HepG2 (cell line): ENCODE data around the gene GOLGA6D. TPM values are rescaled to one million over a fixed set of nuclear protein-coding genes. Genes with fewer than 3 reads are reported as not detected.

Experiments
- ATAC-seq: fragments of 200-7000 bp; cut with Tn5 transposase; 3 replicates; pipeline ENCODE4 v1.9.1; 2020; ENCODE audit warnings: mild to moderate bottlenecking, moderate library complexity
- BruUV-seq: library from RNA; stranded (reverse); fragments of 400-500 nt; replicated peaks from 2 replicates; lab custom pipeline; 2021; lab: Mats Ljungman, UMichigan
- CTCF ChIA-PET: fragments of 300-600 bp; formaldehyde crosslinking; extraction: SDS; loops from one replicate; lab custom pipeline; 2021; ENCODE audit warnings: low total read pairs, inconsistent platforms, low intra/inter-chr PET ratio; lab: Yijun Ruan, JAX
- POLR2A ChIA-PET: fragments of 350-600 bp; sonication (Branson Sonifier 250); formaldehyde crosslinking; loops from one replicate; lab custom pipeline; 2020; ENCODE audit warnings: antibody characterized with exemption, inconsistent platforms; lab: Yijun Ruan, JAX
- DNase-seq: peaks from one replicate; pipeline ENCODE4 v3.0.0-alpha.2; 2015; ENCODE audit warnings: low spot score
- FAIRE-seq: peaks from 3 replicates; lab custom pipeline; 2011; peaks lifted over from hg19 to GRCh38; lab: Jason Lieb, UNC
- H2AFZ ChIP-seq: one replicate; pipeline ENCODE4 v1.6.1; 2011; ENCODE audit warnings: low read length, inconsistent platforms
- H3K27ac ChIP-seq: fragments of 300-600 bp; 3 replicates; pipeline ENCODE4 v1.8.0; 2011; ENCODE audit warnings: mixed run types, mild to moderate bottlenecking, mixed read lengths, low read length, inconsistent platforms; ENCODE audit not compliant: insufficient read depth; ENCODE audit errors: extremely low read length
- H3K27me3 ChIP-seq, 2 experiments: fragments of 200-600 bp in 1 of 2; 2 replicates in 1 of 2; 3 replicates in 1 of 2; pipeline versions ENCODE4 v1.6.0 to v1.8.0; 2011; ENCODE audit warnings: low read length in 2 of 2, mild to moderate bottlenecking in 2 of 2, moderate library complexity in 2 of 2, inconsistent platforms in 1 of 2; ENCODE audit not compliant: insufficient read depth in 2 of 2, control insufficient read depth in 1 of 2
- H3K36me3 ChIP-seq, 2 experiments: fragments of 200-600 bp in 1 of 2; replicated peaks in 1 of 2; 2 replicates in 1 of 2; 3 replicates in 1 of 2; pipeline versions ENCODE4 v1.5.1 to v1.8.0; 2011; ENCODE audit warnings: low read length in 2 of 2, inconsistent platforms in 1 of 2; ENCODE audit not compliant: insufficient read depth in 2 of 2, control insufficient read depth in 1 of 2
- H3K4me1 ChIP-seq: 2 replicates; pipeline ENCODE4 v1.5.1; 2012; ENCODE audit warnings: low read length, inconsistent platforms; ENCODE audit not compliant: insufficient read depth
- H3K4me2 ChIP-seq: 2 replicates; pipeline ENCODE4 v1.6.0; 2011; ENCODE audit warnings: low read depth, low read length, inconsistent platforms
- H3K4me3 ChIP-seq, 3 experiments: fragments of 200-600 bp in 1 of 3; sonication (generic), shearing (Covaris generic) in 1 of 3; replicated peaks in 1 of 3; 2 replicates each; pipeline ENCODE4 v1.5.1; 2011 to 2016; ENCODE audit warnings: low read length in 3 of 3, inconsistent platforms in 2 of 3, low read depth in 2 of 3, mild to moderate bottlenecking in 2 of 3, control low read depth in 1 of 3, mixed read lengths in 1 of 3; ENCODE audit not compliant: insufficient read depth in 1 of 3
- H3K79me2 ChIP-seq: one replicate; pipeline ENCODE4 v1.6.1; 2011; ENCODE audit warnings: low read length, inconsistent platforms; ENCODE audit not compliant: insufficient read depth
- H3K9ac ChIP-seq: 2 replicates; pipeline ENCODE4 v1.6.0; 2011; ENCODE audit warnings: mild to moderate bottlenecking, low read depth, low read length, inconsistent platforms; ENCODE audit not compliant: insufficient read depth
- H3K9me3 ChIP-seq: 2 replicates; pipeline ENCODE4 v1.5.1; 2012; ENCODE audit warnings: mild to moderate bottlenecking, low read length
- H4K20me1 ChIP-seq: 2 replicates; pipeline ENCODE4 v1.6.0; 2011; ENCODE audit warnings: inconsistent platforms, mild to moderate bottlenecking, low read length, moderate library complexity; ENCODE audit not compliant: insufficient read depth
- ETV5 ChIP-seq: IDR thresholded peaks from 2 replicates; pipeline ENCODE4 v1.6.1; 2018; ENCODE audit warnings: missing biosample characterization, missing genetic modification reagents, inconsistent platforms, borderline replicate concordance
- NCOR1 ChIP-seq: fragments of 200-600 bp; sonication (generic); IDR thresholded peaks from 2 replicates; pipeline ENCODE4 v1.7.0; 2017; ENCODE audit warnings: antibody characterized with exemption, low read length, borderline replicate concordance
- NR2F6 ChIP-seq, 2 experiments: IDR thresholded peaks; 2 replicates each; pipeline ENCODE4 v1.6.1; 2016; ENCODE audit warnings: antibody characterized with exemption in 1 of 2, mild to moderate bottlenecking in 1 of 2
- RXRA ChIP-seq: sonication (generic); formaldehyde crosslinking; IDR thresholded peaks from 2 replicates; pipeline ENCODE4 v1.5.1; 2020; ENCODE audit warnings: missing genetic modification reagents
- SRSF9 ChIP-seq: fragments of 200-400 bp; formaldehyde crosslinking; IDR thresholded peaks from 2 replicates; pipeline ENCODE4 v1.6.1; 2018; ENCODE audit warnings: borderline replicate concordance, mild to moderate bottlenecking, low read depth, low read length; ENCODE audit not compliant: insufficient read depth, poor library complexity, severe bottlenecking
- SUZ12 ChIP-seq: fragments of 150-350 bp; IDR thresholded peaks from 2 replicates; pipeline ENCODE4 v1.6.1; 2014; ENCODE audit warnings: low read depth, low read length
- TGIF2 ChIP-seq: IDR thresholded peaks from 2 replicates; pipeline ENCODE4 v1.6.1; 2016; ENCODE audit warnings: control low read depth, missing compliant biosample characterization
- ZC3H13 ChIP-seq: sonication (generic); formaldehyde crosslinking; IDR thresholded peaks from 2 replicates; pipeline ENCODE4 v1.8.1; 2023; ENCODE audit warnings: mild to moderate bottlenecking, missing genetic modification reagents, moderate library complexity
- ZNF138 ChIP-seq: sonication (generic); formaldehyde crosslinking; IDR thresholded peaks from 2 replicates; pipeline ENCODE4 v1.5.0; 2020; ENCODE audit warnings: mild to moderate bottlenecking, low read depth, missing genetic modification reagents
- WGBS: methylation state at CpG from one replicate; pipeline ENCODE4 v1.1.6; 2017; ENCODE audit warnings: low lambda C conversion rate; 5-methylcytosine and 5-hydroxymethylcytosine counted together
- in situ Hi-C: cut with HindIII; loops from 2 replicates; pipeline ENCODE4 v1.10.0; 2017; ENCODE audit warnings: low pct_unique_long_range_greater_than_20kb; ENCODE audit not compliant: extremely low pct_ligation_motif_present
- intact Hi-C: fragments of 100-400 bp; cut with micrococcal nuclease; formaldehyde crosslinking; loops from one replicate; pipeline ENCODE4 v1.10.0; 2022; ENCODE audit not compliant: unreplicated experiment
- polyA plus RNA-seq, 8 experiments: library from polyadenylated mRNA; depleted of rRNA in 3 of 8; stranded (reverse) in 7 of 8; unstranded in 1 of 8; fragments of >200 nt; fragmentation: Illumina TruSeq in 4 of 8; extraction: Trizol in 4 of 8; gene quantifications; 2 replicates each; pipeline versions ENCODE4 v1.2.1 to v1.2.3, GENCODE V29; 2011 to 2016; ENCODE audit warnings: low read depth in 4 of 8, missing spikeins in 1 of 8, mixed read lengths in 1 of 8; ENCODE audit not compliant: insufficient read depth in 1 of 8
- total RNA-seq, 5 experiments: library from RNA; depleted of rRNA; stranded (reverse); fragments of >200 nt; fragmentation: Illumina TruSeq; extraction: Trizol; gene quantifications; 2 replicates each; pipeline ENCODE4 v1.2.3, GENCODE V29; 2016; ENCODE audit warnings: low read depth in 1 of 5
- TF ChIP-seq, protein P1 (sequence below): IDR thresholded peaks from 2 replicates; pipeline ENCODE4 v1.6.1; 2016; ENCODE audit warnings: low read depth, control low read depth
- TF ChIP-seq, protein P2 (sequence below): sonication (generic); formaldehyde crosslinking; IDR thresholded peaks from 2 replicates; pipeline ENCODE4; 2020; ENCODE audit warnings: missing genetic modification reagents, mild to moderate bottlenecking, borderline replicate concordance

GOLGA6D gene
- total and polyA plus RNA-seq, 2 of the 13 experiments (the other 11 are each of a cell fraction or from before 2014, with no cell fraction given) = 0.04 TPM; not detected in 1

DNA sequence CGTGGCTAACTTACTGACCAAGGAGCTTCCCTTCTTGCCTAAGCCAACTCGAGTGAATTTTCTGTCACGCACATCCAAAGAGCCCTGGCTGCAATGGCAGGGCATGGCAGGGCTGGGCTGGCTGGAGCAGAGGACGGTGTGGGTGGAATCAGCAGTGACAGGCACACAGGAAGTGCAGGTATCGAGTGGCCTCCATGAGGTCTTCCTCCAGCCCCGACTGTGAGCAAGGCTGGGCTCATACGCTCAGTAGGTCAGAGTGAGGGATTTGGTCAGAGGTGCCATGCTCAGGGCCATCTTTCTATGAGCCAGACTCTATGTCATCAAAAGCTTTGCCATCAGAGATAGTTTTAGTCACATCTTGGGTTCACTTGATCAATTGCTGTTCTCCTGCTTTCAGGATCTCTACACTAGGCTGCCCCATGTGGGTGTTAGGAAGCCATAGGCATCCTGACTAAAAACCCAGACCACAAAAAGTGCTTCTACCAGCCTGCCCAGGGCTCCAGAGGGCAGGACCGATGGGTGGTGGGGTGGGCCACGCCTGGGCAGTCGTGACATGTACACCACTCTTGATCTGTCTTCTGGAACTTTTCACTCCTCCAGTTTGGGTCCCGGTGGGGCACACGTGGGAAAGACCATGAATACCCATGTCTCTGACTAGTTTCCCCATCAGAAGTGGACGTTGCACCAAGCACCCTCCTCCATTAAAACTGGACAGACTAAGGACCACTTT, 30.6 kb downstream of the GOLGA6D start:
- Histone ChIP-seq H3K27ac (no peak overlapping the region), H3K36me3 (no peaks in the 10 kb centered on the region), H3K4me1 (peaks cover 16% of the 10 kb centered on the region), H3K9me3 (no peaks in the 10 kb centered on the region), H3K79me2 (no peaks in the 10 kb centered on the region), H3K4me3 (no peak overlapping the region), H2AFZ (no peak overlapping the region), H3K4me2 (no peak overlapping the region), H3K27me3 (peaks cover 0 to 9% of the 10 kb centered on the region in 2 experiments; a peak in 2 of 5 replicates), H3K9ac (no peak overlapping the region), H4K20me1 (no peaks in the 10 kb centered on the region)
- TF ChIP-seq ETV5 (CRISPR knock-in tag) (no peak), SUZ12 (no peak), NCOR1 (no peak)
- TF ChIP-seq, protein P1, sequence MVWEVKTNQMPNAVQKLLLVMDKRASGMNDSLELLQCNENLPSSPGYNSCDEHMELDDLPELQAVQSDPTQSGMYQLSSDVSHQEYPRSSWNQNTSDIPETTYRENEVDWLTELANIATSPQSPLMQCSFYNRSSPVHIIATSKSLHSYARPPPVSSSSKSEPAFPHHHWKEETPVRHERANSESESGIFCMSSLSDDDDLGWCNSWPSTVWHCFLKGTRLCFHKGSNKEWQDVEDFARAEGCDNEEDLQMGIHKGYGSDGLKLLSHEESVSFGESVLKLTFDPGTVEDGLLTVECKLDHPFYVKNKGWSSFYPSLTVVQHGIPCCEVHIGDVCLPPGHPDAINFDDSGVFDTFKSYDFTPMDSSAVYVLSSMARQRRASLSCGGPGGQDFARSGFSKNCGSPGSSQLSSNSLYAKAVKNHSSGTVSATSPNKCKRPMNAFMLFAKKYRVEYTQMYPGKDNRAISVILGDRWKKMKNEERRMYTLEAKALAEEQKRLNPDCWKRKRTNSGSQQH = no peak
- in situ Hi-C loops (no loop called here), intact Hi-C loops (no loop called here)
- DNase-seq (no peak), FAIRE-seq (no peak), ATAC-seq (no peak)
- ChIA-PET CTCF (no interaction called here), POLR2A (no interaction called here)
- 21% methylated on average over 8 of the region's 13 CpGs for WGBS
- BruUV-seq = no TSS peak

DNA sequence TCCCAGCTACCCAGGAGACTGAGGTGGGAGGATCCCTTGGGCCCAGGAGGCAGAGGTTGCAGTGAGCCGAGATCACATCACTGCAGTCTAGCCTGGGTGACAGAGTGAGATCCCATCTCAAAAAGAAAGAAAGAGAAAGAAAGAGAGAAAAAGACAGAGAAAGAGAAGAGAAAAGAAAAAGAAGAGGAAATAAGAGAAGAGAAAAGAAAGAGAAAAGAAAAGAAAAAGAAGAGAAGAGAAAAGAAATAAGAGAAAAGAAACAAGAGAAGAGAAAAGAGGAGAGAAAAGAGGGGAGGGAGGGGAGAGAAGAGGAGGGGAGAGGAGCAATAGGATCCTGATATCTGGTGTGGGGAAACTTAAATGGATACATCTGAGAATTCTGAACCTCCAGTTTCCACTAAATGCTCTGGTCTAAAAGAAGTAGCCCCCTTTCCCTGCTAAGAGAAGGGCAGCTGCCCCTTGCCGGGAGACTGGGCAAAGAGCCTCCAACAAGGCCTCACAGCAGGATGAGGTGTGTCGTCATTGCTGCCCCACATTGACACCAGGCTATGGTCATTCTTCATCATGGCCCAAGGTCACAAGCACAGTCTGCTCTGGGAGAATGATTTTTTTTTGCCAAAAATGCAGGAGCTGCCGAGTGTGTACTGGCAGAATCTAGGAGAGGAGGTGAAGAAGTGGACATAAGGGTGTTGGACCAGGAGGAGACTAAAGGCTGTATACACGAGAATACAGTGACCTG, 32.1 kb downstream of the GOLGA6D start:
- in situ Hi-C loops (no loop called here), intact Hi-C loops (no loop called here)
- H3K27ac ChIP-seq = no peak overlapping the region
- POLR2A ChIA-PET = no interaction called here
- no peaks in the 10 kb centered on the region for H3K9me3 ChIP-seq
- no peak for DNase-seq
- no peaks in the 10 kb centered on the region for H4K20me1 ChIP-seq
- CTCF ChIA-PET = no interaction called here
- no peak for ATAC-seq
- H3K79me2 ChIP-seq = no peaks in the 10 kb centered on the region
- H3K4me1 ChIP-seq = peaks cover 2% of the 10 kb centered on the region
- BruUV-seq = no TSS peak
- H3K9ac ChIP-seq = no peak overlapping the region
- no peak overlapping the region for H3K4me3 ChIP-seq
- 20% methylated on average over 4 of the region's 5 CpGs for WGBS
- peaks cover 0 to 9% of the 10 kb centered on the region in 2 experiments; a peak in 2 of 5 replicates for H3K27me3 ChIP-seq
- no peak overlapping the region for H2AFZ ChIP-seq
- H3K36me3 ChIP-seq = no peaks in the 10 kb centered on the region
- H3K4me2 ChIP-seq = no peak overlapping the region
- FAIRE-seq = no peak
- no peak for TF ChIP-seq SRSF9
- TF ChIP-seq, protein P2, sequence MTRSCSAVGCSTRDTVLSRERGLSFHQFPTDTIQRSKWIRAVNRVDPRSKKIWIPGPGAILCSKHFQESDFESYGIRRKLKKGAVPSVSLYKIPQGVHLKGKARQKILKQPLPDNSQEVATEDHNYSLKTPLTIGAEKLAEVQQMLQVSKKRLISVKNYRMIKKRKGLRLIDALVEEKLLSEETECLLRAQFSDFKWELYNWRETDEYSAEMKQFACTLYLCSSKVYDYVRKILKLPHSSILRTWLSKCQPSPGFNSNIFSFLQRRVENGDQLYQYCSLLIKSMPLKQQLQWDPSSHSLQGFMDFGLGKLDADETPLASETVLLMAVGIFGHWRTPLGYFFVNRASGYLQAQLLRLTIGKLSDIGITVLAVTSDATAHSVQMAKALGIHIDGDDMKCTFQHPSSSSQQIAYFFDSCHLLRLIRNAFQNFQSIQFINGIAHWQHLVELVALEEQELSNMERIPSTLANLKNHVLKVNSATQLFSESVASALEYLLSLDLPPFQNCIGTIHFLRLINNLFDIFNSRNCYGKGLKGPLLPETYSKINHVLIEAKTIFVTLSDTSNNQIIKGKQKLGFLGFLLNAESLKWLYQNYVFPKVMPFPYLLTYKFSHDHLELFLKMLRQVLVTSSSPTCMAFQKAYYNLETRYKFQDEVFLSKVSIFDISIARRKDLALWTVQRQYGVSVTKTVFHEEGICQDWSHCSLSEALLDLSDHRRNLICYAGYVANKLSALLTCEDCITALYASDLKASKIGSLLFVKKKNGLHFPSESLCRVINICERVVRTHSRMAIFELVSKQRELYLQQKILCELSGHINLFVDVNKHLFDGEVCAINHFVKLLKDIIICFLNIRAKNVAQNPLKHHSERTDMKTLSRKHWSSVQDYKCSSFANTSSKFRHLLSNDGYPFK (CRISPR knock-in tag) = no peak
- no peak for TF ChIP-seq ZC3H13 (CRISPR knock-in tag)
- TF ChIP-seq RXRA (CRISPR knock-in tag) = no peak
- TF ChIP-seq TGIF2 (CRISPR knock-in tag) = no peak
- TF ChIP-seq ZNF138 (CRISPR knock-in tag) = no peak
- no peak for TF ChIP-seq NR2F6 (IDR thresholded peaks at IDR 0.05)
- no peak for TF ChIP-seq NR2F6 (CRISPR knock-in tag; IDR thresholded peaks at IDR 0.05)
